ENCODE results near the gene ATP2B2.

The ATP2B2 gene

DNA sequence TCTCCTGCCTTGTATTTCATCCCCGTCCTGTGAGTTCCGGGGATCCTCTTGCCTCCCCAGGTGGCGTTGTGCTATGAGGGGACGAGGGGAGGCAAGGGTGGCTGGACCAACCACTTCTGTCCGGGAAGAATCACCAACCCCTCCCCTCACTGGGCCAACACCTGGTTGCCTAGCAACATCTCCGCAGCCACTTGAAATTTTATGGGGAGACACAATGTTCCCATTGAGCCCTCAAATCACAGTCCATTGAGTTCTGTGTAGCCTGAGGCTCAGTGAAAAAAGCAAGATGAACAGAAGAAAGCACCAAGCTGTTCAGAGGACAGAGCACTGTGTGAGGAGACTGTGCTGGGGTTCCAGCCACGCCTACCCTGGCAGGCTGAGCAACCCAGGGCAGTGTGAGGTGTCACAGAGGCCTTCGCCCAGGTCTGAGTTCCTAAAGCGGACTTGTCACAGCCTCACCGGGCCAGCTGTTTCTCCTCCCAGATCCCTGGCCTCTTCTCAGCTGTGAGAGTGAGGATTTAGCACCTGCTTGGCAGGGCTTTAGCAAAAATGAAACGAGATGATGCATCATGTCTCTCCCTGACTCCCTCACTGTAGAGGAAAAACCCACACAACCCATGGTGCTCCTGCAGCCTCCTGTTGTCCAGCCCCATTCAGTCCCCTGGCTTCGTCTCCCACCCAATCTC, 76.8 kb downstream of the ATP2B2 start:
- no peak for DNase-seq (ENCODE audit: low read depth, low spot score)

DNA sequence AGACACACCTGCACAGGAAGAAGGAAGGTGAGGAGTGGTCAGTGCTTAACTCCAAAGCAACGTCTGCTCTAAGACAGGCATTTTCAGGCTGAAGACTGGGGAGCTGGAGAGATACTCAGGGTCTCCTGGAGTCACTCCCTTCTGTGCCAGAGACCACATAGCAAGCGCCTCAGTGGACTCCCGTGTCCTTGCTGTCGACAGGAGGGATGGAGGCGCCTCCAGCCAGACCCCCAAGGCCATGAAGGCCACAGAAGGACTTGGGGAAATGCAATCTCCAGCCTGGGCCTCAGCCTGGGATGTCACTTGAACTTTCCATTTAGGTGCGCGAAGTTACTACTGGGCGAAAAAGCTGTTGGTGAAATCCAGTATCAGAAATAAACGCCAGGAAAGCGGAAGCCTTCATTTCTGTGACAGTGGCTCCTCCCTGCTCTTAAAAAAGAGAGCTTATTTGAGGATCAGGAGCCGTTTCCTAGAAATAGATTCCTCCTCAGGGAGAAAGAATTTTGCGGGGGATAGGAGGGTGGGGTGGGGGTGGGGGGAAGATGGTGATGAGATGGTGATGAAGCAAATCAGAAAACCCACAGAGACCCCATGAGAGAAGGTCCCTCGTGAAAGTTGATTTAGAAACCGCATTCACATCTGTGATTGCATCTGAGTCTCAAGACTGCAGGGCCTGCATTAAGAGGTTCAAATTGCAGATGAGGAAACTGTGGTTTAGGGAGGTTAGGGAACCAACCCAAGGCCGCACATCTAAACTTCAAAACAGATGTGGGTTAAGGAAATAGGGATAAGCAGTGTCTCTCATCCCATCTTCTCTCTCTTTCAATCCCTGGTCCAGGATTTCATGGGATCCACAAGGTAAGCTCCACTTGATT, 78.8 kb downstream of the ATP2B2 start:
- no peak for DNase-seq (ENCODE audit: low read depth, low spot score)

DNA sequence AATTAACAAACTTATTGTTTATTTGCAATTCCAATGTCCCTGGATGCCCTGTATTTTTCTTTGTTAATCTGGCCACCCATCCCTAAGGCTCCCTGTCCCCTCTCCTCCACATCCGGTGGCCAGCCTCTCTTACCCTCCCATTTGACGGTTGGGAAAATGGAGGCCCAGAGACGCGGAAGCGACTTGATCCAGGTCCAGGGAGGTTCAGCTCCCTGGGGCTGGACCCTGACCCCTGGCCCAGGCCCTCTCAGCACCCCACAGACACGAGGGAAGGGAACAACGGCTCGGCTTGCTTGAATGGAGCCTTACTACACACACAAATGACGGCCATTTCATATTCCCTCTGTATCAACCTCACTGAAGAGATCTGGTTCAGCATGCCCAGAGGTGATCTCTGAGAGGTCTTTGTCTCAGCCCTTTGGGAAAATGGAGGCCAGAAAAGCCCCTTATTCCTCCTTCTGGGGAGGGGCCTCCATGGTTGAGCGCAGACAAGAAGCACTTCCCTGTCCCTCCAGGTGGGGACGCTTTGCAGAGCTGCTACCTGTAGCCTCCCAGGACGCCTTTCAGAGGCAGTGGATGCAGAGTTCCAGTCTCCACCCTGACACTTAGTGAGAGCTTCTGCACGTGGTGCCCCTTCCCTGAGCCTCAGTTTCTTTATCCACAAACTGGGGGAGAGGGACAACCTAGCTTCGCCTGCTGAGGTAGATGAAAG, 82.1 kb downstream of the ATP2B2 start:
- DNase-seq (ENCODE audit: low read depth, low spot score): no peak

DNA sequence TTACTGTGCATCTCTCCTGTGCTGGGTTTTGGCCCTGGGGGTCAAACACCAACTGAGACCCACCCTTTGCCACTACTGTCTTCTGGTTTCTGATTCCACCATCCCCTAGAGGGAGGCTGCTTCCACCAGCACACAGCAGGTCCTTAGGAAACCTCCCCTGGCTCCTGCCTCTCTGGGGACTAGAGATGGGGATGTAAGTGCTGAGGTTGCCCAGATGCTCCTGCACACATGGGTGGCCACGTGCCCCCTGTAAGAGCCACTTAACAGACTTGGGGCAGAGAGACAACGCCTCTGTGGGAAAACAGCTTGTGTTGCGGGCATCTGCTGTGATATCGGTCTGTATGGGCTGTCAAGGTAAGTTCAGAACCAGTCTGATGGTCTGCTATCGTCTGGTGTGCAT, 83.4 kb downstream of the ATP2B2 start:
- DNase-seq (ENCODE audit: low read depth, low spot score): no peak

DNA sequence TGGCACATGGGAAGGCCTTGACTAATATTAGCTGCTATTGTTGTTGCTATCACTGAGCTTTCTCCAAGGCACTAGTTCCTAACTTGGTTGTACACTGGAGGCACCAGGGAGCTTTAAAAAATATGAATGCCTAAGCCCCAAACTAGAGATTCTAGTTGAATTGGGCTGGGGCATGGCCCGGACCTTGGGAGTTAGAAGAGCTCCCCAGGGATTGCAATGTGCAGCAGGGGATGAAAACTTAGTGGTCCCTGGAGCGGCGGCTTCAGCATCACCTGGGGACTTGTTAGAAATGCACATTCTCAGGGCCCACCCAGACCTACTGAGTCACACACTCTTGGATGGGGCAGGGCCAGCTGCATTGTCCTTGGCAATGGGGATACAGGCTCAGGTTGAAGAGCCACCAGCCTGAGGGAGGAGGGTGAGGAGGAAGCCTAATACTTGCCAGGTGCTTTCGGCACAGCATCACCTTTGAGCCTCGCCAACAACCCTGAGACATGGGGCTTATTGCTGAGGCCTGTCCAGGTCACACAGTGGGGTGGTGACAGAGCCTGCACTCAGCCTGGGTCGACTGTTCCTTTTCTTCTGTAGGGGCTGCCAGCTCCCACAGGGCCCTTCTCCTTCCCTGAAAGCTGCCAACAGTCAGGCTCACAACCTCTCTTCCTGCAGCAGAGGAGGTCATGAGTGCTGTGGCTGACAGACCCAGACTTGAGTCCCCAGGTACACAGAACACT, 84.5 kb downstream of the ATP2B2 start:
- no peak for DNase-seq (ENCODE audit: low read depth, low spot score)

DNA sequence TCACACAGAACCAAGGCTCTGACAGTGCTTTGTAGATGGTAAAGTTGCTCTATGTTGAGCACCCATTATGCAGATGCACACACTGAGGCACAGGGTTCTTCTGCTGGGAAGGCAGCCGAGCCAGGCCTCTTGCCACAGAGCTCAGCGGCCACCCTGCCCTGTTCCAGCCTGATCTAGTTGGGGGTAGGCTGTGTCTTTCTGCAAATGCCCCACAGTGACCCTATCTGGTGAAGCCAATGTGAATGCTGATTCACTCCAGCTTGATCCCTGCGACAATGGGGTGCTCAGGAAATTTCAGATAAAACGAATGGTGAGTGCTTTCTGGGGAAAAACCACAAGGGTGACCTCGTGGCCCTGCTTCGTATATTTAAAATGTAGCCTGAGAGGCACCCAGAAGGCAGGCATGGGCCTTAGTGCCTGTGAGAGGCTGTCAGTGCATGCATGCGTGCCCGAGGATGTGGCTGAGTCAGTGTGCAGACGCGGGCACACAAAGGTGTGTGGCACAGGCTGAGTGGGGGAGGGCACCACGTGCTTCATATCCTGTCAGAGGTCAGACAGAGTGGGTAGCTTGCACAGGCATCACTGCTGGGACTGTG, 85.7 kb downstream of the ATP2B2 start:
- no peak for DNase-seq (ENCODE audit: low read depth, low spot score)

DNA sequence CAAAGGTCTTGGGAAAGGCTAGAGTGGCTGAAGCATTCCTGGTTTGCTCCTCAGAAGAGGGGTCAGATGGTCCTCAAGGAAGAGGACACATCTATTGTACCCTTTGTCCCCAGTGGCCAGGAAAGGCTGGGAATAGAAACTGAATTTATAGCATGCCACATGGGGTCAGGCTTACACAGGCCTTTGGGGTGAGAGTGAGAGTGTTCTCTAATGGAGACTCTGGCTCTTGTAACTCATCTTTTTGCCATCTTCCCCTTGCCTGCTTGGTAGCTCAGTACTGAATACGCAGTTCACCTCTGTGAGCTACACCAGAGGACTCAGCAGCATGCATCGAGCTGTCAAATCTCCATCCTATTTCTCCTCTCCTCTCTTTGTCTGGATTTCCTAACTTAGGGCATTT, 87.5 kb downstream of the ATP2B2 start:
- DNase-seq (ENCODE audit: low read depth, low spot score): no peak

DNA sequence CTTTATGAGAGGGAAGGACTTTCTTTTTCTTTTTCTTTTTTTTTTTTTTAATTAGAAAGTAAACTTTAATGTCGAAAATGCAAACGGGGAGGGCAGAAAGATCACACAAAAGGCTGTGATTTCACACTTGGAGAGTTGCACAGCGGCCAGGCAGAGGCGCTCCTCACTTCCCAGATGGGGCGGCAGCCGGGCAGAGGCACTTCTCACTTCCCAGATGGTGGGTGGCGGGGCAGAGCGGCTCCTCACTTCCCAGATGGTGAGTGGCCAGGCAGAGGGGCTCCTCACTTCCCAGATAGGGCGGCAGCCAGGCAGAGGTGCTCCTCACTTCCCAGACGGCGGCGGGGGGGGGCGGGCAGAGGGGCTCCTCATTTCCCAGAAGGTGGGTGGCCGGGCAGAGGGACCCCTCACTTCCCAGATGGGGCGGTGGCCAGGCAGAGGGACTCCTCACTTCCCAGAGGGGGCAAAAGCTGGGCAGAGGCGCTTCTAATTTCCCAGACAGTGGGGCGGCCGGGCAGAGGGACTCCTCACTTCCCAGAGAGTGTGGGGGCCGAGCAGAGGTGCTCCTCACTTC, 88.6 kb downstream of the ATP2B2 start:
- DNase-seq (ENCODE audit: low read depth, low spot score): no peak

DNA sequence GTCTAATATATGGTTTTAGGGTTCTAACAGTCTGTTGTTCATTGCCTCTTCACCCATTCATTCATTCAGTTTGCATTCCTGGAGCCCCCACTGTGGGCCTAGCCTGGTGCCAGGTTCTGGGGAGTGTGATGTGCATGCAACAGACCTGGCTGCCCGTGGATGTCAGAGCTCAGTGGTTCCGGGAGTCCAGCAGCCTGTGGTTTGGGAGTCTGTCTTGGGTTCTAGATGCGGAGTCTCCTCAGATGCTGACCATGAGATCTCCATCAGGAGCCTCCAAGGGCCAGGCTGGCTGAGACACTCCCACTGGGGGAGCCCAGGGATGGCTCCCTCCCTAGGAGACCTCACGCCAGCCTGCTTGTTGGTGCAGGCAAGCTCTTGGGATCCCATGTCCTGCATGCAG, 92.3 kb downstream of the ATP2B2 start:
- no peak for DNase-seq (ENCODE audit: low read depth, low spot score)

DNA sequence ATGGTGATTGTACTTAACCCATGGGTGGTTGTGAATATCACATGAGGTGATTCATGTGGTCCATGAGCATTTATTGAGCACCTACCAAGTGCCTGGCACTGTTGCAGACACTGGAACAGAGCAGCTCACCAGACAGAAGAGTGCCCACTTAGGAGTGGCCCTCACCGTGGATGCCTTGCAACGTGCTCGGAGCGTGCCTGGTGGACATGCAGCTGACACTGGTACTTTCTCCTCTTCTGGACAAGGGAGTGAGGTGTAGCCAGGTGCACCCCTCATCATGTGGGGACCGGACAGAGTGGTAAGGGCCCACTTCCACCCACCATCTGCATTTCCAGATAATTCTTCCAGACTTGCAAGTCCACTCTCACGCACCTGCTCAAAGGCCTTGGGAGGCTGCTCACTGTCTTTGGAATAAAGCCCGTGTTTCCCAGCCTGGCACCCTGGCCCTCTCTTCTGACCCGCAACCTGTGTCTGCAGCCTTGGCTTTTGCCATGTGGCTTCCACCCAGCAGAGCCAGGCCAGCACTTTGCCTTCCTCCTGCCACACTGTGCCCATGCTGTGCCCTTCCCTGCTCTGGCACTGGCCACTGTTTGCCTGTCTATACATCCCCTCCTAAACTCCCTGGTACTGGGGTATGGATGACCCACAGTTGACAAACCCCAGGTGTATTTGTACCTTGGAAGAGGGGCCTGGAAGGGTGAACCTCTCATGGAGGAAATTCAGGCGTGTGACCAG, 93.6 kb downstream of the ATP2B2 start:
- DNase-seq (ENCODE audit: low read depth, low spot score): no peak

DNA sequence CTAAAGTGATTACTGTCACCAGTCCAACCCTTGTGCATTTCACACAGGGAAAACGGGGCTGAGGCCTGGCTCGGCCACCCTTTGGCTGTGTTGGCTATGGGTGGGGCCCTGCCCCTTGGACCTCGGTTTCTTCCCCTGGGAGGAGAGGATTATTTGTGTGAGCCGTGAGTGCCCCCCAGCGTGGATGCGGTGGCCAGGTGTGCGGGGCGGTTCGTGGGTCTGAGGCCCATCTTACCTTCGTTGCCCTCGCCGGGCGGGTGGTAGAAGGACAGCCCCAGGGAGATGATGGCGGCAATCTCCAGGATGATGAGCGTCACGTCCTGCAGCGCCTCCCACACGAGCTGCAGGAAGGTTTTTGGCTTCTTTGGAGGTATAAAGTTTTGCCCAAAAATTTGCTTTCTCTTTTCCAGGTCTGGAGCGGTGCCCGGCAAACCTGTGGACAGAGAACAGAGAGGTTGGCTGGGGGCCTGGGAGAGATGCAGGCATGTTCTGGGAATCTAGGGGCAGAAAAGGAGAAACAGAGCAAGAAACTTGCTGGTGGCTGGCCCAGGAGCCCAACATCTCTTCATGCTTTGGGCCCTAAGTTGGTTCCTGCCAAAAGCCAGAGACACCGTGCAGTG, 94.9 kb downstream of the ATP2B2 start:
- no peak for DNase-seq (ENCODE audit: low read depth, low spot score)

DNA sequence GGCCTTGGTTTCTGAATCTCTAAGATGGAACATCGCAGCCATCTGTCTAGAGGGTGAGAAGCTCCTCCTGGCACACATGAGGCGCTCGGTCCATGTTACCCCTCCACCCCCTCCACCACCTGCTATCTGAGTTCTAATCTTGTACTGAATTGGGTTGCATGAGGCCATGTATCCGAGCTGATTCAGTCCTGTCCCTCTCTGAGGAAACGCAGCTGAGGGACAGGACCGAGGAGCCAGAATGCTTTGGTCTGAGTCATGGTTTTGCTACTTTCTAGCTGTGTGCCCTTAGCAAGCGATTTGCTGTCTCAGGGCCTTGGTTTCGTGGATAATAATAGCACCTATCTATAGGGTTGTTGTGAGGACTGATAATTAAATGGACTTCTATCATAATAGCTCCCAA, 96.7 kb downstream of the ATP2B2 start:
- DNase-seq (ENCODE audit: low read depth, low spot score): no peak

DNA sequence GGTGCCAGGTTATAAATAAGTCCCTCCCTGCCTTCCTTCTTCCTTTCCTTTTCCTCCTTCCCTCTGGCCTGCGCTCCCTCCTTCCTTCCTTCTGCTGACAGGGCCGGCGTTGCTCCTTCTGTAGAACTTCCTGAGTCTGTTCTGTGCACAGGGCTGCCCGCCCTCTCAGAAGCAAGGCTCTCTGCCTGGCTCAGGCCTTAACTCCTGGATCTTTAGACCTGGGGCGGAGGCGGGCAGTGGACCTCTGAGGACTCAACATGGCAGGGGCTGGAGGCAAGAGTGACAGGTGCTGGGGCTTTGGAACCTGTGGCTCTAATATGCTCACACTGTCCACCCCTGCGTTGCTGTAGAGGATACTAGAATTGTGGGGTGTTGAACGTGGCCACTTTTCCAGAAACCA, 98.0 kb downstream of the ATP2B2 start:
- DNase-seq (ENCODE audit: low read depth, low spot score): no peak

DNA sequence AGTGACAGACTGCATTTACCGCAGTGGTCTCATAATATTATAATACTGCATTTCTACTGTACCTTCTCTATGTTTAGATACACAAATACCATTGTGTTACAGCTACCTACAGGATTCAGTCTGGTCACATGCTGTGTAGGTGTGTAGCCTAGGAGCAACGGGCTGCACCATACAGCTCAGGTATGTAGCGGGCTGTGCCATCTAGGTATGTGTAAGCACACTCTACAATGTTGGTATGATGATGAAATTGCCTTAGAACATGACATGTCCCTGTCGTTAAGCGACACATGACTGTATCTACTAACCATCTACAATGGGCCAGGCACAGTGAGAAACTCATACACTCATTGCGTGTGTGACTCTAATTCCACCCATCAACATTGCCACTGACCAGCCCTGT, 99.0 kb downstream of the ATP2B2 start:
- DNase-seq (ENCODE audit: low read depth, low spot score): no peak

DNA sequence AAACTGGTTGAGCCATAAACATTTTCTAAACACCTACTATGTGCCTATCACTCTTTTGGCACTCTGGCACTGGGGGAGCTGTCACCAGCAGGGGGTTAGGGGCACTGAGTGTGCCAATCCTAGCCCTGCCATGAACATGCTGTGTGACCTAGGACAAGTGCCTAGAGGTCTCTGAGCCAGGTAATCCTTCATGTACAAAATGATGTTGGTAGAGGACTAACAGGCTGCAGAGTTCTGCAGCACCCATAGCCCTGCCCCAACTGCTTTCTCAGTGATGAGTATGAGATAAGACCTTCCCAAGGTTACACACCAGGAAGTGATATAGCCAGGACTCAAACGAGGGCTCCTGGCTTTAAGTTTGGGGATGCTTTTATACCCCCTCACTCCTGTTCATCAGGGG, 99.6 kb downstream of the ATP2B2 start:
- no peak for DNase-seq (ENCODE audit: low read depth, low spot score)

DNA sequence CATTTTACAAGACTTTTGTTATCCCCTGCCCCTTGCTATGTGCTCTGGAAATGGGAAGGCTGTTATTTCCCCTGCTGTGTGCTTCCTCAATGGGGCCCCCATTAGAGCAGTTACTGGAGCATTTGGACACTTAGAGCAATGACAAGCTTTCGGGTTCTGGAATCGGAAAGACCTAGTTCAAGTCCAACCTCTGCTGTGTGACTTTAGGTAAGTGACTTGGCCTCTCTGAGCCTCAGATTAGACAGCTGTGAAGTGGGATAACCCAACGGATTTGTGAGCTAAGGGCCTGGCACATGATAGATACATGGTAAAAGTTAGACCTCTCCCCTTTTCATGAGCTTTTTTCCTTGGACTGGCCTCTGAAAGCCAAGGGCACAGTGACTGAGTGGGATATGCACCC, 100.5 kb downstream of the ATP2B2 start:
- no peak for DNase-seq (ENCODE audit: low read depth, low spot score)

DNA sequence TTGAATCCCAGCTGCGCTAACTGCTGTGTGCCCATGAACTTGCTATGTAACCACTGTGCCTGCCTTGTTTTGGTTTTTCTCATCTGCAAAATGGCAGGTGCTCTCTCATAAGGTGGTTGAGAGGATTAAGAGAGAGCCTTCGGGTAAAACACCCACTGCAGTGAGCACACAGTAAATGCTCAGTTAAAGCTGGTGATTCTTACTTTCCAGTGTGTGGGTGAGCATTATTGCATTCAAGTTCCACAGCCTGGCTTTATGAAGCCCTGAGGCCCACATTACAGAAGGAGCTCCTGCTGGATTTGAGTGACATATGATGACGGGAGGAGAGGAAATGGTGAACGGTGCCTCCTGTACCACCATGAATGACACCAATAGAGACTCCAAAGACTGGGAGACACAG, 101.0 kb downstream of the ATP2B2 start:
- DNase-seq (ENCODE audit: low read depth, low spot score): no peak

DNA sequence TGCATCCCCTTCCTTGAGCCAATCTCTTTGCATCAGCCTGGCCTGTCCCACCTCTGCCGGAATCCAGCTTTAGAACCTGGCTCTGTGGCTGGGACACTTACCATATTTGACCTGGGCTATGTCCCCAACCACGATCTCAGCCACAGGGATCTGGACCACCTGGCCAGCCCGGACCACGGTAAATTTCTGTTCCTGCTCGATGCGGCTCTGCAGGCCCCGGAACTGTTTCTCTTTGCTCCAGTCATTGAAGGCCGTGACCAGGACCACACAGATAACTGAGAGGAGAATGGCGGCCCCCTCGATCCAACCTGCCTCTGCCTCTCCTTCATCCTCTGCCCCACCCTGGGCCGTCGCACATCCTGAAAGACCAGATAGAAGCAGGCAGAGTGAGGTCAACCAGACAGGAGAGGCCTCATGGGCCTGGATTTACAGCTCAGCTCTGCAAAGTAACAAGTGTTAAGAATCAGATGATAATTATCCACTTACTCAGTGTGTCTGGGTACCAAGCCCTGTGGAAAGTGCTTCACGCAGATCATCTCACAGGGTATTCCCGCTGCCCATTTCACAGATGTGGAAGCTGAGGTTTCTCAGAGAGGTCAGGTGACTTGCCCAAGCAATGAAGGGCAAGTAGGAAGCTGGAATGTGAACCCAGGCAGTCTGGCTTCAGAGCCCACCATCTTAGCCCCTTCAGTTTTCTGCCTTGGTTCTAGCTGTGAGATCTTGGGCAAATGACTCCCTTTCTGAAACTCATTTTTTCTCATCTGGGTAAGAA, 103.2 kb downstream of the ATP2B2 start:
- DNase-seq (ENCODE audit: low read depth, low spot score): no peak

Measured in ELF-1 (cell line).